ENCODE results near the gene VSTM2B. TPM values are rescaled to one million over a fixed set of nuclear protein-coding genes. Genes with fewer than 3 reads are reported as not detected.

The VSTM2B gene
- total RNA-seq, 2 experiments from 2014 or later = not detected

DNA sequence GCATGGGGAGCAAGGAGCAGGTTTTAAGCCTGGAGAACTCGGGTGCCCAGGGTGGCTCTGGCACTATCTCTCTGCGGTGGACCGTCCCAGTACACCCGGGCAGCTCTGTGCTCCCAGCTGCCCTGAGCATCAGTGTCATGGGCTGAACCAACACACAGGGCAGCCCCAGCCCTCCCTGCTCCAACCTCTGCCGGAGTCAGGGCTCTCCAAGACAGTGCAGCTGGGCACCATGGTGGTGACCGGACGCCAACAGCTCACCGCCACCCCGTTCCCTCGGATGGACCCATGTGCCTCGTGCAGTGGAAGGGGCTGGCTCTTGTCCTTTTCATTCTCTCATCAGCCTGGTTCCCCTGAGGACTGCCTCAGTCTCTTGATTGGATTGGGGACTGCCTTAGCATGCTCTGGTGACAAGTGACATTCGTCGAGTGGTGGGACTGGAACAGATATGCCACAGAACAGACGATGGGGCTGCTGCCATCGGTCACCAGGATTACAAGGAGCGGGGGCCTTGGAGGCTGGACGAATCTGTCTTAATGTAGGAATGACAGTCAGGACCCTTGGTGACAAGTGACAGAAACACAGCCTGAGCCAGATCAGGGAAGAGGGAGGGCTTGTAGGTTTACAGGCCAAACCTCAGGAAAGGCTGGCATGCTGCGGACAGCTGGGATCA is 25.7 kb upstream of the VSTM2B start:
- no peak overlapping the region for H3K27ac Mint-ChIP-seq
- H3K36me3 Mint-ChIP-seq = no peaks in the 10 kb centered on the region
- H3K27me3 Mint-ChIP-seq = peaks cover 2% of the 10 kb centered on the region
- no peaks in the 10 kb centered on the region for H3K9me3 Mint-ChIP-seq
- no peaks in the 10 kb centered on the region for H3K4me1 Mint-ChIP-seq (ENCODE audit: low read depth)
- CTCF ChIA-PET = no interaction called here
- POLR2A ChIA-PET = no interaction called here
- no peak for DNase-seq
- intact Hi-C loops (cut with micrococcal nuclease) = no loop called here
- no peak overlapping the region for H3K4me3 Mint-ChIP-seq

DNA sequence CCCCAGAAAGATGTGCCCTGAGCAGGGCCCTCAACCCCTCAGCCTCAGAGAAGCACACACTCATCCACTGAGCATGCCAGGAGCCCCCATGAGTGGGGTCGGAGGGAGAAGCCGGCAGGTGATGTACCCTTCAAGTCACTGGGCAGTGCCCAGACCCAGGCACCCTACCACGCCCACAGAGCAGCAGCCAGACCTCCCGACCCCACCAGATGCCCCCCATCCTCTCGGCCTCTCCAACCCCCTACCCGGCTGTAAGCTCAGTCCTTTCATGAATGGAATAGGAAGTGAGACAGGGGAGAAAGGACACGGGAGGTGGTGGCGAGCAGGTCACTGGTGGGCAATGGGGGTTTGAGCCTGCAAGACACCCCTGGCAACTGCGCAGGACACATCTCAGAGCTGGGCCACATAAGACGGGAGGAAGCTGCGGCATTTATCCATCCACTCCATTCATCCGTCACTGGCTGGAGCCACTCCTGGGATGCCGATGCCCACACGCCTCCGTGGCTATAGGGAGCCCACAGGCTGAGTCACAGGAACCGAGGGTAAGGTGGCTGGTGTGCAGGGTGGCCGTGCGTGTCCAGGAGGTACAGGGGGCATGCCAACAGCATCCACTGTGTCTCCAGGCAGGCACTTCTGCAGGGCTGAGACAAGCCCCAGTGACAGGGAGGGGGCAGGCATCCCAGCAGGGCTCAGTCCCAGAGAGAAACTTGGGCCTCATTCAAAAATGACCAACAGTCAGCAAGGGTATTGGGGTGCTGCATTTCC is 23.8 kb upstream of the VSTM2B start:
- Mint-ChIP-seq H3K9me3 (no peaks in the 10 kb centered on the region), H3K4me3 (no peak overlapping the region), H3K36me3 (no peaks in the 10 kb centered on the region), H3K4me1 (ENCODE audit: low read depth) (no peaks in the 10 kb centered on the region), H3K27ac (no peak overlapping the region), H3K27me3 (peaks cover 2% of the 10 kb centered on the region)
- ChIA-PET POLR2A (no interaction called here), CTCF (no interaction called here)
- no peak for DNase-seq
- intact Hi-C loops (cut with micrococcal nuclease) = no loop called here

DNA sequence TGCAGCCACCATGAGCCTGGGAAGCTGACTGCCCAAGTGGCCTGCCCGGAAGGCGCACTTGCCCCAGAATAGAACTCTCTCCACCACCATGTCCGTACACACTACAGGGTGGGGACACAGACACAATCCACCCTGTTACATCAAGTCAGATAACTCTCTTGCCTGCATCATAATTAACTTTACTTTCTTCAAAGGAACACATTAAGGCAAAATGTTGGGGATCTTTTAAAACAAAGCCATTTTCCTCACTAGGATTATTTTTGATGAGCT is 23.3 kb upstream of the VSTM2B start:
- H3K27ac Mint-ChIP-seq = no peak overlapping the region
- H3K36me3 Mint-ChIP-seq = no peaks in the 10 kb centered on the region
- ChIA-PET POLR2A (no interaction called here), CTCF (no interaction called here)
- H3K27me3 Mint-ChIP-seq = peaks cover 2% of the 10 kb centered on the region
- no peaks in the 10 kb centered on the region for H3K4me1 Mint-ChIP-seq (ENCODE audit: low read depth)
- no peak for DNase-seq
- intact Hi-C loops (cut with micrococcal nuclease) = no loop called here
- H3K9me3 Mint-ChIP-seq = no peaks in the 10 kb centered on the region
- H3K4me3 Mint-ChIP-seq = no peak overlapping the region

DNA sequence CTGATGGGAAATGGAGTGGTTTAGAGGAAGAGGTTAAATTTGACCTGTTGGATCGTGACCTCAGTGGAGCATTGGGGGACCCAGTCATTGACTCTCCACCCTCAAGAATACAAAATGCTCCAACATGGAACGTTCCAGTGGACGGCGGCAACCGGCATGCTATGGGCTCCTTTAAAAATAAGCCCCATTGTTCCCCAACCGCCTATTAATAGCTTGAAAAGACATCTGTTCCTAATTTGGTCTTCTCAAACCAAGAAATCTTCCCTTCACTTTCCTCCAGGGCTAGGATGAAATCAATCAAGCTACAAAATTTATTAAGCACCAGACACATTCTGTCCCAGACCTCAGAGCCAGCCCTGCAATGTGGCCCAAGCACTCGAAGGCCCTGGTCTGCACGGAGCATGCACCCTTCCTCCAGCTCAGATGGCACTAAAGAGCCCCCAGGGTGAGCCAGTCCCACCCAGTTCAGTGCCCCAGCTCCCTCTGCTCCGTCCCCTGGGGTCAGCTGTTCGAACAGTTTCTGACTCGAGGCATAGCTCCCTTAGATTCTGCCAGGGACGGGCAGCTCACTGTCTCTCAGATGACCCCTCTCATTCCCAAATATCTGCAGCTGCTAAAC is 22.5 kb upstream of the VSTM2B start:
- intact Hi-C loops (cut with micrococcal nuclease) = no loop called here
- H3K36me3 Mint-ChIP-seq = no peaks in the 10 kb centered on the region
- H3K4me3 Mint-ChIP-seq = no peak overlapping the region
- H3K4me1 Mint-ChIP-seq (ENCODE audit: low read depth) = no peaks in the 10 kb centered on the region
- POLR2A ChIA-PET = no interaction called here
- DNase-seq = no peak
- CTCF ChIA-PET = interaction anchor here (1.1 kb wide), 1 partner anchor 127 kb away, joined by 3 read pairs; no protein-coding TSS in a partner anchor
- H3K9me3 Mint-ChIP-seq = no peaks in the 10 kb centered on the region
- no peak overlapping the region for H3K27ac Mint-ChIP-seq
- H3K27me3 Mint-ChIP-seq = peaks cover 8% of the 10 kb centered on the region

DNA sequence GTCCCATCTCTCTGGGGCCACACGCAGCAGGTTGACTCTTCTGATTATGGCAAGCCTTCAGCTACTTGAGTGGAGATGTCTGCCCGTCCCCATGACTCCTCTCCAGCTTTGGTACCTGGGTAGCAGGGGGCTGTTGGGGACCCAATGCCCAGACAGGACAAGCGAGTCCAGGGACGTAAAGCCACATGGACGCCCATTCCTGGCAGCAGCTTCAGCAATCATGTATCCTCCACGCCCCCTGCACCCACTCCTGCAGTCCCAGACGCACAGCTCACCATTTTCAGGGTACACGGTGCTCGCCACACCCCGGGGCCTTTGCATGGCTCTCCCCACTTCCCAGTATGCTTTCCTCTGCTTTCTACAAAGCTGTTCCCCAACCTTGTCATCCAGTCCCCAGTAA is 22.0 kb upstream of the VSTM2B start:
- POLR2A ChIA-PET = no interaction called here
- H3K36me3 Mint-ChIP-seq = no peaks in the 10 kb centered on the region
- DNase-seq = no peak
- H3K9me3 Mint-ChIP-seq = no peaks in the 10 kb centered on the region
- intact Hi-C loops (cut with micrococcal nuclease) = no loop called here
- H3K4me1 Mint-ChIP-seq (ENCODE audit: low read depth) = no peaks in the 10 kb centered on the region
- CTCF ChIA-PET = interaction anchor here (1.1 kb wide), 1 partner anchor 127 kb away, joined by 3 read pairs; no protein-coding TSS in a partner anchor
- no peak overlapping the region for H3K4me3 Mint-ChIP-seq
- H3K27ac Mint-ChIP-seq = no peak overlapping the region
- peaks cover 9% of the 10 kb centered on the region for H3K27me3 Mint-ChIP-seq

DNA sequence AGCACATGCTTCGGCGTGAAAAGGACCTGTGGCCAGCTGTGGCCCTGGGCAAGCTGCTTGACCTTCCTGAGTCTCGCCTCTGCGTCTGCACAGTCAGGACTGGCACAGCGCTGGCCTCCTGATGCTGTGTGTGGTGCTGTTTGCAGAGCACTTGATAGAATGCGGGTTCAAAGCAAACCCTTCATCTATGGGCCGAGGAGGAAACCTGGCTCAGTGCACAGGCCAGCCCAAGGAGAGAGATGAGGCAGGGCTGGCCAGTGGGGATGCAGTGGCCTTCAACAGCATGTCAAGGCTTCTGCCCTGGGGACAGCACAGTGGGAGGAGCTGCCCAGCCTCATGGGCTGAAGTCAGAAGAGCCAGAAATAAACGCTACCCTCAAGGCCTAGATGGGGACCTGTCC is 21.3 kb upstream of the VSTM2B start:
- Mint-ChIP-seq H3K27me3 (peaks cover 14% of the 10 kb centered on the region), H3K27ac (no peak overlapping the region), H3K4me1 (ENCODE audit: low read depth) (no peaks in the 10 kb centered on the region), H3K36me3 (no peaks in the 10 kb centered on the region), H3K4me3 (no peak overlapping the region), H3K9me3 (no peaks in the 10 kb centered on the region)
- CTCF ChIA-PET = no interaction called here
- intact Hi-C loops (cut with micrococcal nuclease) = no loop called here
- POLR2A ChIA-PET = no interaction called here
- no peak for DNase-seq

DNA sequence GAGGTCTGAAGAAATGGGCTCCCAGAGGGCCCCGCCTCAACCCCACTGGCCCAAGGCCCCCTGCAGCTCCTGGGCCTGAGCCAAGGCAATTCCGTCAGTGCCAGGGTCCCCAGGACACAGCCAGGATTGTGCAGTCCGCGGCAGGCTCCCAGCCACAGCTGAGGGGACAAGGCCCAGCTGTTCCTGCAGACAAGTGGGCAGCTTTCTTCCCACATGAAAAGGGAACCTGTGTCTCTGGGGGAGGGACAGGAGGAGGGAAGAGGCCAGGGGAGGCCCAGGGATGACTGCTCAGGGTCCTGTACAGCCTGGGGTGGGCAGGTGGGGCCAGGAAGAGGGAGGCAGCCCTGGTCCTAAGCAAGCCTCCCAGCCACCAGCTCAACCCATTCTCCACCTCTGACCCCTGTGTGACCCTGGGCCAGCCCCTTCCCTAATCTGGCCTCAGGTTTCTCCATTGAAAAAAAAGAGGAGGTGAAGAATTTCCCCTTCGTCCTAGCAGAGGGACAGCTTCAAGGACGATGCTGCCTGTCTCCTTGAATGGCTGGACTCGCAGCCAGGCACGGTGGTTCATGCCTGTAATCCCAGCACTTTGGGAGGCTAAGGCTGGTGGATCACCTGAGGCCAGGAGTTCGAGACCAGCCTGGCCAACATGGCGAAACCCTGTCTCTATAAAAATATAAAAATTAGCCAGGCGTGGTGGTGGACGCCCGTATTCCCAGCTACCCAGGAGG is 20.5 kb upstream of the VSTM2B start:
- H3K27me3 Mint-ChIP-seq = peaks cover 19% of the 10 kb centered on the region
- no peak for DNase-seq
- H3K27ac Mint-ChIP-seq = no peak overlapping the region
- H3K4me1 Mint-ChIP-seq (ENCODE audit: low read depth) = no peaks in the 10 kb centered on the region
- H3K4me3 Mint-ChIP-seq = no peak overlapping the region
- H3K9me3 Mint-ChIP-seq = no peaks in the 10 kb centered on the region
- ChIA-PET CTCF (no interaction called here), POLR2A (no interaction called here)
- H3K36me3 Mint-ChIP-seq = no peaks in the 10 kb centered on the region
- intact Hi-C loops (cut with micrococcal nuclease) = no loop called here

DNA sequence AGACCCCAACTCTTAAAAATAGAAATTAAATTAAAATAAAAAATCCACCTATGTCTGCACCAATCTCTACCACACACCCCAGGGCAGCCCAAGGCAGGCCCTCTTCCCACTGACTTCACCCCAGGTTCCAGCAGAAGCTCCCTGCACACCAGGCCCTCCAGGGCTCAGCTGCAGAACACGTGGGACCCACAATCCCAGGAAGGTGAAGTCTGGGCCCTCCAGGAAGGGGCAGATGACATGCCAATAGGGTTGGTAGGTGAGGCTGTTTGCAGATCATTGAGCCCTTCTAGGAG is 19.2 kb upstream of the VSTM2B start:
- Mint-ChIP-seq H3K4me3 (no peak overlapping the region), H3K9me3 (no peaks in the 10 kb centered on the region), H3K4me1 (ENCODE audit: low read depth) (no peaks in the 10 kb centered on the region), H3K36me3 (no peaks in the 10 kb centered on the region), H3K27me3 (peaks cover 21% of the 10 kb centered on the region), H3K27ac (no peak overlapping the region)
- intact Hi-C loops (cut with micrococcal nuclease) = no loop called here
- POLR2A ChIA-PET = no interaction called here
- no peak for DNase-seq
- CTCF ChIA-PET = no interaction called here

DNA sequence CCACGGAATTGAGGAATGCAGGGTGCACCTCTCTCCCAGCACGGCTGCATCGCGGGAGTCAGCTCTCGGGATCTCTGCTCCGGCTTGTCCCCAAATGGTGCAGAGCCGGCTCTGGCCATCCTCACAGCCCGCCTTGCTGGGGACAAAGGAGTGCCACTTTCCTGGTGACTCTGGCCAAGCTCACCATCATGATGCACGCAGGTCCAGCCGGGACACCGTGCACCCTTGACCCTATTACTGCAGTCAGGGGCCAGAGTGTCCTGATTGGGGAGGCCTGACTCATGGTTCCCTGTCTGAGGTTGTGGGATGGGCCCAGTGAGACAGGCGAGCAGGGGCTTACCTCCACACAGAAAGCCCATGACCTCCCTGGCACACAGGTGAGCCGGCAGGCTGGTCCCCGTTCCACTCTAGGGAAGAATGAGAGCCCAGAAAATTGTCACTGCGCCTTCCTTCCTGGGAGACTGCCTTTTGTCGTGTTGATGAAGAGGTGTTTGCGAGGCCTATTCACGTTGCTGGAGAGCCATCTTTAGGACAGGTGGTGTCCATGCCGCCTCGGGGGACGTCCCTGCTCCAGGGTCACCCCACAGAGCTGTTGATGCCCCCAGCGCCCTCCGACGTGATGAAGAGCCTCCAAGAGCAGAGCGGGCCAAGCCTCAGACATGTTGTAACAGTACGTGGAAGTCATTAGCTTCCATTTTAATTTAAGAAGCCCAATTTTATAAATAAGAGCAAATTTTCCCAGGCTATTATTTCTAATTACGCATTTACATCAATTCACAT is 18.5 kb upstream of the VSTM2B start:
- H3K27ac Mint-ChIP-seq = no peak overlapping the region
- POLR2A ChIA-PET = no interaction called here
- CTCF ChIA-PET = no interaction called here
- no peak overlapping the region for H3K4me3 Mint-ChIP-seq
- no peaks in the 10 kb centered on the region for H3K9me3 Mint-ChIP-seq
- no peak for DNase-seq
- intact Hi-C loops (cut with micrococcal nuclease) = no loop called here
- no peaks in the 10 kb centered on the region for H3K4me1 Mint-ChIP-seq (ENCODE audit: low read depth)
- H3K27me3 Mint-ChIP-seq = peaks cover 23% of the 10 kb centered on the region
- H3K36me3 Mint-ChIP-seq = no peaks in the 10 kb centered on the region

DNA sequence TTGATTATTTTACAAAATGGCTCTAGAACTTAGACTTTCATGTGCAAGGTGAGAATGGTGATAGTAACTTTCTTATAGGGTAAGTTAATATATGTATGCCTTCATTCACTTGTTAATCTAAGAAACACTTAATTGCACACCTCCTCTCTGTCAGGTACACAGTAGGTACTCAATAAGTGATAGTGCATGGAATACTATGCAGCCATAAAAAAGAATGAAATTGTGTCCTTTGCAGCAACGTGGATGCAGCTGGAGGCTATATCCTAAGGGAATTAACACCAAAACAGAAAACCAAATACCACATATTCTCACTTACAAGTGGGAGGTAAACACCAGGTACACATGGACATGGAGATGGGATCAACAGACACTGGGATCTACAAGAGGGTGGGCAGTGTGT is 17.6 kb upstream of the VSTM2B start:
- Mint-ChIP-seq H3K4me1 (ENCODE audit: low read depth) (no peaks in the 10 kb centered on the region), H3K4me3 (no peak overlapping the region), H3K9me3 (no peaks in the 10 kb centered on the region), H3K27ac (no peak overlapping the region), H3K27me3 (peaks cover 22% of the 10 kb centered on the region), H3K36me3 (no peaks in the 10 kb centered on the region)
- ChIA-PET CTCF (no interaction called here), POLR2A (no interaction called here)
- intact Hi-C loops (cut with micrococcal nuclease) = no loop called here
- no peak for DNase-seq

DNA sequence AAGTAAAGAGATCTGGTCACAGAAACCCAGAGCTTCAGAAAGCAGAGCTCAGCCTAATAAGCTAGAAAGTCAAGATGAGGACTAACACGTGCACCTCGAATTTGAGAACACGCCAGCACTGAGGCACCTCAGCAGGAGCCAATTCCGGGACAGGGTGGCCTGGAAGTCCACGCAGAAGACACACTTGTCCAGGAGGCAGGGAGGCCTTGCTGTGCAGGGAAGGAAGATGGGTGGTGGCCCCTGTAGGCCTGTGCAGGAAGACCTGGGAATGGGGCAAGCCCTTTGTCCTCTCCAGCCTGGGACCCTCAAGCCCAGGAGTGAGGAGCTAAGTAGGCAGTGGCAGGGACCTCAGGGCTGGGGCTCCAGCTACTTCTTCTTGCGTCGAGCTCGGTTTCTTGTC is 16.3 kb upstream of the VSTM2B start:
- H3K4me1 Mint-ChIP-seq (ENCODE audit: low read depth) = no peaks in the 10 kb centered on the region
- H3K27me3 Mint-ChIP-seq = peaks cover 22% of the 10 kb centered on the region
- no peaks in the 10 kb centered on the region for H3K36me3 Mint-ChIP-seq
- no peaks in the 10 kb centered on the region for H3K9me3 Mint-ChIP-seq
- ChIA-PET POLR2A (no interaction called here), CTCF (no interaction called here)
- no peak overlapping the region for H3K27ac Mint-ChIP-seq
- intact Hi-C loops (cut with micrococcal nuclease) = no loop called here
- no peak overlapping the region for H3K4me3 Mint-ChIP-seq
- no peak for DNase-seq

DNA sequence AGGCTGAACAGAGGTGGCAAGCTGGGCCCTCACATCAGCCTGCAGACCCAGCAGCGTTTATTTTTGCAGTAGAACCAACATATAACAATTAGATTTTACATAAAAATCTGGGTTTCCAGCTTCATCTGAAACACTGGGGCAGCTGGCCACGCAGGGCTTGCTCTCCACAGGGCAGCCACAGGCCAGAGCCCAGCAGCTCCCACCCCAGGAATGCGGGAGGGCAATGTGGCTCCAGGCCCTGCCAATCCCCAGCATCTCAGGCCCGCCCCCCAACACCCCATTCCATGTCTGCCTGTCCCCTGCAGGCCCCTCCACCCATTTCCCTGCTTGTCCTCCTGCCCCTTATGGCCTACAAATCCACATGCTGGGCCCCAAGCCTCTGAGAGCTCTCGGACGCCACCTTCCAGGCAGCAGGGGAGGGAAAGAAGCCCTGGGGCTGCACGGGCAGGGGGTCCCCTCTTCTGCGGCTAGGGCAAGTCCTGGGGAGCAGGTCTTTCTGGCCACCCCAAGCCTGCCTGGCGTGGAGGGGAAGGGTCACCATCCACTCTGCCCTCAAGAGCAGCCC is 15.0 kb upstream of the VSTM2B start:
- H3K4me1 Mint-ChIP-seq (ENCODE audit: low read depth) = no peaks in the 10 kb centered on the region
- intact Hi-C loops (cut with micrococcal nuclease) = no loop called here
- H3K27me3 Mint-ChIP-seq = peaks cover 22% of the 10 kb centered on the region
- DNase-seq = no peak
- H3K27ac Mint-ChIP-seq = no peak overlapping the region
- no peaks in the 10 kb centered on the region for H3K36me3 Mint-ChIP-seq
- ChIA-PET CTCF (no interaction called here), POLR2A (no interaction called here)
- no peak overlapping the region for H3K4me3 Mint-ChIP-seq
- no peaks in the 10 kb centered on the region for H3K9me3 Mint-ChIP-seq

Data from activated CD4-positive, alpha-beta memory T cell treated with anti-CD3 and anti-CD28 coated beads for 36 hours (primary cell).